GM19238 (cell line): ENCODE measurements around the gene ELP4.
"Not testable (repeated sequence)": the region's sequence is repeated elsewhere in the genome, so short reads cannot be mapped to it uniquely, and the experiment has no call there.

Experiments
- DNase-seq: peaks from one replicate; pipeline ENCODE4 v3.0.0; 2011; ENCODE audit warnings: low spot score; ENCODE audit not compliant: insufficient read length

Gene ELP4

DNA sequence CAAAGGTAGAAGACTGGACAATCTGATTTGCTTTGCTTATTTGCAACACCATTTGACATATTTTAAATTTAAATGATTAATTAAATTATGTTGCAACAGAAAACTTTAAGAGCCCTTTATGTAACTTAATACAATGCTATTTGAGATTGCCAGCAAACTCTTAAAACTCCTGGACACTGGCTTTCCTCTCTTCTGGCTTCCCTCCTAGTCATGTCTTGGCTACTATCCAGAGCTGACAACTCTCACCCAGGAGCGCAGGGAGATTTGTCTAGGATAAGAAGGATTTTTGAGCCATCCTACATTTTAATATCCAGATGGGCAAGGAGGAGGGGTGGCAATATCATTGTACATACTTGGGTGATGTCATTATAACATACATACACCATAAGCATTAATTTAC, 134.3 kb downstream of the ELP4 start:
- DNase-seq: no peak

DNA sequence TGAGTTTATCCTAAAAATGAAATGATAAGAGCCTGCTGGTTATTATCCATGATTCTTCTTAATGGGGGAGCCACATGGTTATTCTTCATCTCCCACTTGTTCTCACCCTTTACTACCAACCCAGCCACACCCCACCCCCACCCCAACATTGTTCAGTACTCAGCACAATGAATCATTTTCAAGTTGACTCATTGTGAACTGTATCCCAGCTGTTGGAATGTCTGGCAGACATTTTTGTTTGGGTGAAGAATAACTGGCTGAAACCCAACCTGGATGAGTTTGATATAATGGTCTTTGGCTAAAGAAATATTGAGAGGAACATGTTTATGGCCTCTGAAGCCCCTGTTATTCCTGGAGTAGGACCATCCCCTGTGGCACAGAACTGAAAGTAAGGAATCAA, 136.2 kb downstream of the ELP4 start:
- no peak for DNase-seq

DNA sequence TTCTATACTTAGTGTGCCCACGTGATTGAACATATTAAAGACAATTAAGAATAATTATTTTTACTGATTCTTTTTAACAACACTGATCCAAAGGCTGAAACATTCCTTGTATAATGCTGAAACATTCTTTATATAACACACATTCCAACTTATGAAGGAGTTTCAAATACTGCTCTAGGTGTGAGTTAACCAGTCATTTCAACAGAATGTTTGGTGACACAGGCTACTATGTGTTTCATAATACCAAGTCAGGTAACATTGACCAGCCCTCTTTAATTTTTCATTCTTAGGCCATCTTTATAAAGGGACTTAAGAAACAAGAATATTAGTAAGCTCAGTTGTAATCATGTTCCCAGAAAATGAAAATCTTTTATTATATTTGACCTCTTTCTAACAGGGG, 136.6 kb downstream of the ELP4 start:
- DNase-seq: no peak

DNA sequence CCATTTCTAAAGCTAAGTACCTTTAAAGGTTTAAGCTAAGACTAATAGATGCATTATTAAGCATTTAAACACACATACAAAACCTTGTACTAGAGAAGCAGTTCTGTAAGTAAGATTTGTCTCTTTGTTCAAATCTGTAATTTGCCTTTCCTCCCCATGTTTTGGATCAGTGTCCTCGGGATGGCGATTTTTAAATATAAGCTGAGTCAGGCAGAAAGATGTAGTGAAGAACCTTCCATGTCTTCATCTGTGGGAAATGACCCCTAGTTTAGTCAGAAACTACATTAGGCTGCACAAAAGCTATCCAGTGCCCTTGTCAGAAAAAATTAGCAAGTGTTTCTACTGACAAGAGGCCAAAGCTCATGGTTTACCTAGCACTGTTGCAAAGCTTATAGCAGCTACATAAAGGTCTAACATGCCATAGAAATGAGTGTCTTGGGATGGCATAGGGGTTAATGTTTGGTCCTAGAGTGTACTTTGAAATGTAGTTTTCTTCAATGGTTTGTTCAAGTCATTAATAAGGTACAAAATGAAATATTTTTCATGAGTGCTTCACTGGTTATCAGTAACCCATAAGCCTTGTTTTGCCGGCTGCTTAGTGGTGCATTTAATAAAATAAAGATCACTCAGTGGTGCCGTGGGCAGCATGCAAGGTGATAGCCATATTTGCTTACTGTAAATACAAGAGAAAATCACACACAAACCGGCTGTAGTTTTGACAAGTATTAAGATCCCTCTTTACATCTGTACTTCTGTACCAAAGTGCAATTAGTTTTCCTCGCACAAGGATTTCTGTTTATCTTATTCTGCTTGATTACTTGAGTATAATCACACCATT, 139.8 kb downstream of the ELP4 start:
- DNase-seq: no peak

DNA sequence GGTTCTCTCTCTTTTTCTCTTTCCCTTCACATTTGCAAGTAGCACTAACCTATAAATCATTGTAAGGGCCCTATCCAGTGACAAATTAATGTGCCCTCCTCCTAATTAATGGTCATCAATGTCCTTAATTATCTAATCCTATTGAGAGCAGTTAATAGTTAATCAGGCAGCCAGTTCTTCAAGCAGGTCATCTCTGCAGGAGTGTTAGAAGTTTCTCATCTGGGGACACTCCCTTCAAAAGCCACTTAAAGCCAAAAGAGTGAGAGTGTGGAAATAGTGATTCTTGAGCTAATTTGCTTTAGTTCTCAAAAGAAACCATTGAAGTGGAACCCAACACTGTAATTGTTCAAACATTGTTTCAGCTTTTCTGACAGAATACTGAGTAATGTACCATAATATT, 141.6 kb downstream of the ELP4 start:
- no peak for DNase-seq

- DNase-seq: no peak
These were observed 142.3 kb downstream of the ELP4 start for GRCh38 chr11:31651822-31652221.

DNA sequence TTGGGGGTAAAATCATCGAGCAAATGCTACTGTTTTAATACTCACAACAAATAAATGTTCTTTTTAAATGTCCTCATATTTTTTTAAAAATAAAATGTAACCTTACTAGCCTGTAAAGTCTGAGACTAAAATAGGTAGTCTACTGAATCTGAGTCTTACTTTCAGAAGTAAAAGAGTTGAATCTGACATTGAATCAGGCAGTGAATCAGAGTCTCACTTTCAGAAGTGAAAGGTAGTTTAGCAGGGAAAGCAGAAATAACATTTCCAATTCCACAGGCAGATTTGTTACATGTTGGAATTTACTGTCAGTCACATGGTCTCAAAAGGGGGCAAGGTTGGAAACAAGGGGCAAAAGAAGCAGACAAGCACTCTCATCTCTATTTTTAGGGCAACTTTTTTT, 143.0 kb downstream of the ELP4 start:
- DNase-seq: no peak

DNA sequence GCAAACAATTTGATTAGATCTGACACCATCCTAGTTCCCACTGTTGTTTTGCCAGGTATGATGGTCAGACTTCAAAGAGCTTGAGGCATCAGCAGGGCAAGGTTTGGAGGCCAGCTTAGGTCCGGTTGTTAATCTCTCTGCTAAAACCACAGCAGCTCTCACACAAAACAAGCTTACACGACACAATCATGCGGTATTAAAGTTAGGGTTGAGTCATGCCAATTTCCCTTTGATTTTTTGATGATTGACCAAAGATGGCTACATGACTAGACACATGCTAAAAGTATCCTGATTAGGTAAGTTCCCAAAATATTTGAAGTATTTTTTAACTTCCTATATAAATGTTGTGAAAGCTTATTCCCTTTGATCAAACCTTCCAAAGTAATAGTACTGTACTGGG, 145.9 kb downstream of the ELP4 start:
- no peak for DNase-seq

DNA sequence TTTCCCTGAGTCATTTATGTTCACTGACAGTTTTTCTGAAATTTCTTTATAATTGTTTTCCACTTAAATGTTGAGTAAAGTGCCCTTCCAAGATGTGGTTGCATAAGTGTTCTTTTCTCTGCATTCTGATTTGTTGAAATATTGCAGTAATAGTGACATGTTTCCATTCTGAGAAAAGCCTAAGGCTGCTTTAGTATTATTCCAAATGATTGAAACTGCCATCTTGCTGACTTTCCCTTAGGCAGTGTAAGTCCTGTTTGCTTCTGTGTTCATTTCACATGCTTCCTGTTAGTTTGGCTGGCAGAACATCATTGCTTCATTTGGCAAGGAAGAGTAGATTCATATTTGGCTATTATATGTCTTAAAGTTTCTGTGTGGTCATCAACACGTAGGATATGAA, 146.5 kb downstream of the ELP4 start:
- DNase-seq: no peak

- DNase-seq: no peak
These were observed 147.5 kb downstream of the ELP4 start for GRCh38 chr11:31657091-31657490.

GRCh38 chr11:31664129-31664528, 154.6 kb downstream of the ELP4 start:
- DNase-seq: no peak

GRCh38 chr11:31664954-31665353, 155.4 kb downstream of the ELP4 start:
- no peak for DNase-seq

- DNase-seq: no peak
These were observed 162.1 kb downstream of the ELP4 start for GRCh38 chr11:31671681-31672080.

- DNase-seq: not testable (repeated sequence)
These were observed 163.5 kb downstream of the ELP4 start for GRCh38 chr11:31673108-31673507.

DNA sequence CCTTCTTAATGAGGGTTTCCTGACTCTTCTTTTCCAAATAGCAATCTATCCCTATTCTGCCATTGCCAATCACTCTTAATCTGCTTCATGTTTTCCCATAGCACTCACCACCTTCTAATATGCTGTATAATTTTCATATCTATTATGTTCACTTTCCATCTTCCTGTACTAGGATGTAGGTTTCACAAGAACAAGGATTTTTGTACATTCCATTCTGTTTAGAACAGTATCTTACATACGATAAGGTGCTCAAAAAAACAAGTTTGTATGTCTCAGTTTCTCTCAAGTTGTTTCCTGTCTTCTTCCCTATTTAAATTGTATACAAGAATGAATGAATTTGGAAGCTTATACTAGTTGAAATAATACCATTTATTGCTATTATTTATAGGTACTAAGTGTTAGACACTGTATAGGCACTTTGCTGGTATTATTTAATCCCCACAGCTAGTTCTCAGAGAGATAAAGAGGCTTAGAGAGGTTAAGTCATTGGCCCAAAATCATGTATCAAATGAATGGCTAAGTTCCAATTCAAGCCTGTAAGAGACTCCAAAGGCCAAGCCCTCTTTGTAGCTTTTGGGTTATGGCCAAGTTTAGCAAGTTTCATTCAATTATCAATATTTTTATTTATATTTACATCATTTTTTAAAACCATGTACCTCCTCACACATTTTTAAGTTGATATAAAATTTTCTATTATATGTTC, 166.9 kb downstream of the ELP4 start:
- no peak for DNase-seq

DNA sequence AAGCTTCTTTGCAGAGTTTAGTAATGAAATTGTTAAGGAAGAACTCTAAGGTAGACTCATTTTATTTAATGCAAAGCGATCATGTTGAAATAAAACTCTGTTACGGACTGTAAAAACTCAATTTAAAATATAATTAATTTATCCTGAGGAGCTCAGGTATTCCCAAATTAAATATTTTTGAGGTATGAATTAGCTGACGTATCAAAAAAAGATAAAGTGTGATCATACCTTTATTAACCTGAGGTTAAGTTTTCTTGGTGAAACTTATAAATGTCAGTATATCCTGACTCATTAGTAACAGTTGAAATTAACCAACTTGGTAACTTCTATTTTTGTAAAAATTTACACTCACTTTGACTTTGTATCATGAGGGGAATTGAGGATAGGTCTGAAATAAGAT, 171.2 kb downstream of the ELP4 start:
- no peak for DNase-seq

- no peak for DNase-seq
These were observed 177.7 kb downstream of the ELP4 start for GRCh38 chr11:31687256-31687655.

DNA sequence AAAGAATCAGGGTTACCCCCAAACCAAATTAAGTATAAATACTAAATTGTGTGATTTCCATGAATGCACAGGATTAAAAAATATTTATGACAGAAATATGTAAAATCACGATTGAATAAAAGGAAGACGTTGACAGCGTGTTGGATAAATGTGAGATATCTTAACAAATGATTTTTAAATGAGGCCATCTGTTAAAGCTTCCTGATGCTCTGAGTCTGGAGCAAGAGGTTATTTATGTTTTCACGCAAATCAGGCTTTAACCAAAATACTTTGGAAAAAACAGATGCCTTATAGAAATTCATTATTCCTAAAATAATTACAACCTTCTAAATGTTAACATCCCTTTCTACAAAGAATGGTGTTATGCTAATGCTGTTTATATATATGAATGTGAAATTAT, 178.3 kb downstream of the ELP4 start:
- DNase-seq: no peak

DNA sequence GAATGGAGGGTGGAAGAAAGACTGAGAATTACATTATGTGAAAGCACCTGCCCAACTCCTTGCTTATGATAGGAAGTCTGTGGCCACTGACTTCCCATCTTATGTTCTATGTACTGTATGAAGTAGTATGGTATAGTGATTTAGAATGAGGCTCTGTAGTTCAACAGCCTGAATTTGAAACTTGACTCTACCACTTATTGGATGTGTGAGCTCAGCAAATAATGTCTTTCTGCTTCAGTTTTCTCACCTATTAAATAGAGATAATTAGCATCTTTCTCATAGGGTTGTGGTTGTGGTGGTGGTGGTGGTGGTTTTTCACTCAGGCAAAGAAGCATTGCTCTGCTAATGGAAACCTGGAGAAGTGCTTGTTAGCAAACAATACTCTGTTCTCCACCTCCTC, 180.0 kb downstream of the ELP4 start:
- no peak for DNase-seq

GRCh38 chr11:31690041-31690440, 180.5 kb downstream of the ELP4 start:
- no peak for DNase-seq

GRCh38 chr11:31690516-31690915, 180.9 kb downstream of the ELP4 start:
- no peak for DNase-seq

GRCh38 chr11:31692466-31692865, 182.9 kb downstream of the ELP4 start:
- DNase-seq: no peak

GRCh38 chr11:31697049-31697448, 187.5 kb downstream of the ELP4 start:
- not testable (repeated sequence) for DNase-seq
